HG02970 (cell line): ENCODE measurements around the gene RAPGEF4.

Experiments
- ATAC-seq: cut with Tn5 transposase; IDR thresholded peaks from one replicate; pipeline ENCODE4 v1.9.1; 2021; ENCODE audit warnings: mild to moderate bottlenecking, moderate library complexity, moderate number of reproducible peaks; ENCODE audit not compliant: unreplicated experiment, low FRiP score

The RAPGEF4 gene

GRCh38 chr2:172927641-172928357, 192.2 kb downstream of the RAPGEF4 start:
- ATAC-seq: no peak

GRCh38 chr2:172928756-172929155, 193.1 kb downstream of the RAPGEF4 start:
- no peak for ATAC-seq

- no peak for ATAC-seq
Observed at GRCh38 chr2:172929644-172930043, 194.0 kb downstream of the RAPGEF4 start.

DNA sequence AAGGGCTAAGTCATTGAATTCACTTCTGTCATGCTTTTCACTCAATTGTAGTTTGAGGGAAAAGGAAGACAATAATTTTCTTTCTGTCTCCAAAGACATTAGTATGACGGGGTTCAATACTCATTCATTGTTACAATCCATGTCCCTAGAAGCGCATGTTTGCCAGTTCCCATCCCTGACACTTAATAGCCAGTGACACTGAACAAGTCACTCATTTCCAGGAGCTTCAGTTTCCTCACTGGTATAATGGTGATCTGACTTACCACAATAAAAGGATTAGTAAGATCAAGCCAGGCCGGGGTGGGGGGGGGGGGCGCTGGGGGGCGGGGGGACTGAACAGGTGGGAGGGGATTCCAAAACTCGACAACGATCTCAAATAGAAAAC, 195.2 kb downstream of the RAPGEF4 start:
- ATAC-seq: no peak

GRCh38 chr2:172931256-172931894, 195.7 kb downstream of the RAPGEF4 start:
- no peak for ATAC-seq

DNA sequence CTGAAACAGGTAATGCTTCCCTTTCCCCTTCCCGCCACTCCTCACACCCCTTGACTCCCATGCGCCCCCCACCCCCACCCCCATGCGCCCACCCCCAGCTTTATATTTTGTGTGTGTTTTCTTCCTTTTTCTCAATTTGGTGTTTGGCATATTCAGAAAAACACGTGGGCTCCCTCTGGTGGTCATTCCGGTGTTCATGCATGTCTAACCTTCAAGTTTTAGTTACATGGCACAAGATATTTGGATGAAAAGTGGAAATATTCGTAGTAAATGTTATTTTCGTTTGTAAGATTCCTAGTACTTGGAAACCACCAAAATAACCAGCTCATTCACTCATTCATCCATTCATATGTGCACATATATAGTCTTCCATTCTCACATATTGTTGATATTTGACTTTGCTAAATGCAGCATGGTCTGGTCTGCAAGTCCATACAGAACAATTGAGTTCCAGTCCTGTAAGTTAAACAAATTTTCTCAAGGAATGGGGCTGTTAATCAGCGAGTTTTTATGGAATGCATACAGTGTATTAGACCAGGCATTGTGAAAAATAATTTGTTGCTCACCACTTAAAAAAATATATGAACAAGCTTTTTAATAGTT, 196.4 kb downstream of the RAPGEF4 start:
- ATAC-seq: no peak

GRCh38 chr2:172937884-172938712, 202.5 kb downstream of the RAPGEF4 start:
- ATAC-seq: no peak

DNA sequence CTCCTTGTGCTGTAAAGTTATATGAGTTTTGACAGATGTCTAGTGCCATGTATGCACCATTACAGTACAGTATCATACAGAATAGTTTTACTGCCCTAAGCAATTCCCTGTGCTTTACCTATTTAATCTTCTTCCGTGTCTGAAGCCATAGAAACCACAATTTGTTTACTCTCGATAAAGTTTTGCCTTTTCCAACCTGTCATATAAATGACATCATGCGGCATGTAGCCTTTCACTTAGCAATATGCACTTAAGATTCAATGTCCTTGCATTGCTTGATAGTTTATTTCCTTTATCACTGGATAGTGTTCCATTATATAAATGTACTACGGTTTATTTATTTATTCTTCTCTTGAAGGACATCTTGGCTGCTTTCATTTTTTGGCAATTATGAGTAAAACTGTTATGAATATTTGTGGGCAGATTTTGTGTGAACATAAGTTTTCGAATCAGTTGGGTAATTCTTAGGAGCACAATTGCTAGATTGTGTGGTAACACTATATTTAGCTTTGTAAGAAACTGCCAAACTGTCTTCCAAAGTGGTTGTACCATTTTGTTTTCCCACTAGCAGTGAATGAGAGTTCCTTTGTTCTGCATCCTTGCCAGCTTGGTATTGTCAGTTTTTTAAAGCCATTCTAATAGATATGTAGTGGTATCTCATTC, 203.2 kb downstream of the RAPGEF4 start:
- no peak for ATAC-seq

- ATAC-seq: no peak
Observed at GRCh38 chr2:172943539-172943938, 207.9 kb downstream of the RAPGEF4 start.

DNA sequence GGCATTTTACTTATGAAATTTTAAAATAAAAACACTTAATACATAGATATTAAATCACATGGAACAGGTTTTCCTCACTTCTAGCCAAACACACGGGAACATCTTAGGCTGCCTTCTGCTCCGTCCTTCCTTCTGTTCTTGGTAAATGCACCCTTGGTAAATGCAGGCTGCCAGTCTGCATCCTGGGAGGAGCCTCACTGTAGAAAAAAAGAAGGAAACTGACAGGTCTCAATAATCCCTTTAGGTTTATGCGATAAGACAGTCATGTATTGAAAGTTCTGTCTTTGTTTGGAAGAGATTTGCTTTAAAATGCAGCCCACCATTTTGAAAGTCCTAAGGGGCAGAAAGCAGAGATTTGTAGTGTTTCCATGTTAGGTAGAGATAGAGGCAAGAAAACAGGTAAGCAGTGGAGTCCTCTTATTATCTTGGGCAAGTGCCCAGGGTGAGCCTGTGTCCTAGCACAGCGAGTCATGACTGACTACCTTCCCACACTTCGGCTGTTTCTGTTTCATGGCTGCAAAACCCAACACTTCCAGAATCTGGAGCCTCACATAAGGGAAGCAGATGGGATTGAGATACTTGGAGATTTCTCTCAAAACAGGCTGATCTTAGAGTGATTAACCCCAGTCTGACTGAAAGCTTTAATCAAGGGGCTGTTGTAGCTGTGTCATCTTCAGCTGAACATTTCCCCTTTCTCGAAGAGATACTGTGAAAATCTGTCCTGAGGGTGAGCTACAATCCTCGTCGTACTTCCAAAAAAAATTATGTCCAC, 208.6 kb downstream of the RAPGEF4 start:
- ATAC-seq: no peak

GRCh38 chr2:172944794-172945509, 209.3 kb downstream of the RAPGEF4 start:
- no peak for ATAC-seq

GRCh38 chr2:172945510-172945850, 209.8 kb downstream of the RAPGEF4 start:
- ATAC-seq: no peak

- no peak for ATAC-seq
Observed at GRCh38 chr2:172947461-172948153, 212.0 kb downstream of the RAPGEF4 start.

DNA sequence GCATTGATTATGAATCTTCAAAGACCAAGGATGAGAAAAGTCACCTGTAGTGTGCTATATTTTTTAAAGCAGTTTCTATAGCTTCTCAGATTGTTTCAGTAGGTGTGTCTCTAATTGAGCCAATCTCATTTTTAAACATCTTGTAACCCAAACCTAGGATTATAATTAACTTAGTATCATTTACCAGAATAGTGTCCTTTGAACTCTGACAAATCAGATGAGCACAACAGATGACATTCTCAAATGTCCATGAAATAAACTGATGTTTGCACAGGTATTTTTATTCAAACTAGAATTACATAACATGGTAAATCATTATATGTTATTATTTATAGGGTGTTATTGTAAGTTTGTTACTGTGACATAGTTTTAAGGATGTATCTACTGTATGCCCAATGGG, 213.9 kb downstream of the RAPGEF4 start:
- ATAC-seq: no peak

DNA sequence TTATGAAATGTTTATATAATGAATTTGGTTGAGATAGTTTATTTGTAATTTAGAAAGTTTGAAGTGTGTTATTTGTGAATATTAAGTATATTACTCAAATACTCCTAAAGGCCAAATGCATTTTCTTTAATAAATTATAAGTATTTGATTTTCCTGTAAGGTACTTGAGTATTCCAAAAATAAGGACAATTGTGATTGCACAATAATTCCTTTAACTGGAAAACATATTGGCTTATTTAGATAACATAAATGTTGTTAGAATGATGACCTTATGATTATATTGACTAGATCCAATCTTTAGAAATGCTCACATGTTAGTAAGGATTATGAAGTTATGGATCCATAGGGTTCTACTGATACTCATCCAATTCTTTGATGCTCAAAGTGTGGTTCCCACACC, 214.9 kb downstream of the RAPGEF4 start:
- ATAC-seq: no peak

GRCh38 chr2:172951554-172951953, 215.9 kb downstream of the RAPGEF4 start:
- ATAC-seq: no peak

DNA sequence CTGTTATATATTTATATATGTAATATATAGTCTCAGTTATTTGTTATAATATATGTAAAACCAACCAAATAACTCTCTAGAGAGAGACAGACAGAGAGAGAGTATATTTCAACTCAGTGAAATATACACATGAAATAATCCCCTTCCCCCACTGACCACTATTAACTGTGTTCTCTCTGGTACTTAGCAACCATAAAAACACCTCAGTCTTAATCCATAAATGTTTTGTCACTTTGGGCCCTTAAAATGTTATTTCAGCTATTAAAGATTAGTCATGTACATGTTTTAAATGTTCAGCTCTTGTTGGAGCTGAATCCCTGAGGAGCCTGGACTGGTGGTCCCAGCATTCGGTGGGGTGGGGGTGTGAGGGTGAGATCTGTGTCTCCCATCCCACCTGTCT, 217.8 kb downstream of the RAPGEF4 start:
- ATAC-seq: no peak

GRCh38 chr2:172953970-172954852, 218.6 kb downstream of the RAPGEF4 start:
- no peak for ATAC-seq
